ENCODE results near the gene EPG5. TPM values are rescaled to one million over a fixed set of nuclear protein-coding genes. Genes with fewer than 3 reads are reported as not detected.
"Not testable (repeated sequence)": the region's sequence is repeated elsewhere in the genome, so short reads cannot be mapped to it uniquely, and the experiment has no call there.

EPG5 gene
- total RNA-seq, 1 donor from 2014 or later: 10.5 TPM

DNA sequence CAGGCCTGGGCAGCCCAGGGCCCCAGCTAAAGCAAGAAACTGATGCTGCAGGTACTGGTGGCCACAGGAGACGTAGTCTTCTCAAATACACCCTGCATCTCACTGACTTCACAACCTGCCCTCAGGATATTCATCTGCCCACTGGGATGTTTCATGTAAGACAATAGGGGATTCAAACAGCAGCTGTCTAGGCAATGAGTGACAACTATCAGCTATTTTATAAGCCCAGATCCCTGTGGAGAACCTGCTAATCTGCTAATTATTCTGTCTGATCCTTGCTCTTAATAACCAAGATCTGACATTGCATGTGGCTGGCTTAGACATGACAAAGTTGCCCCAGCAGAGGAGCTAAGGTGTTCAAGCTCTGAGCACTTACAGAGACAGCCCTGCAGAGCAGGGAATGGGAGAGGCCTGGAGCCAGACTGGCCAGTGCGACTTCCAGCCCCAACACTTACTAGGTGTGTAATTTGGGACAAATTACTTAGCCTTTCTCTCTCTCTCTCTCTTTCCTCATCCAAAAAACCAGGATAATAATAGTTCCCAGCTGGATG, 113.0 kb downstream of the EPG5 start:
- Histone ChIP-seq H3K4me3 (ENCODE audit: low read depth, low read length) (no peak overlapping the region), H3K36me3 (ENCODE audit: control insufficient read depth, insufficient read depth, low read length) (peaks cover 11% of the 10 kb centered on the region), H3K27me3 (ENCODE audit: control insufficient read depth, insufficient read depth, low read length) (no peaks in the 10 kb centered on the region)
- TF ChIP-seq, protein P1, sequence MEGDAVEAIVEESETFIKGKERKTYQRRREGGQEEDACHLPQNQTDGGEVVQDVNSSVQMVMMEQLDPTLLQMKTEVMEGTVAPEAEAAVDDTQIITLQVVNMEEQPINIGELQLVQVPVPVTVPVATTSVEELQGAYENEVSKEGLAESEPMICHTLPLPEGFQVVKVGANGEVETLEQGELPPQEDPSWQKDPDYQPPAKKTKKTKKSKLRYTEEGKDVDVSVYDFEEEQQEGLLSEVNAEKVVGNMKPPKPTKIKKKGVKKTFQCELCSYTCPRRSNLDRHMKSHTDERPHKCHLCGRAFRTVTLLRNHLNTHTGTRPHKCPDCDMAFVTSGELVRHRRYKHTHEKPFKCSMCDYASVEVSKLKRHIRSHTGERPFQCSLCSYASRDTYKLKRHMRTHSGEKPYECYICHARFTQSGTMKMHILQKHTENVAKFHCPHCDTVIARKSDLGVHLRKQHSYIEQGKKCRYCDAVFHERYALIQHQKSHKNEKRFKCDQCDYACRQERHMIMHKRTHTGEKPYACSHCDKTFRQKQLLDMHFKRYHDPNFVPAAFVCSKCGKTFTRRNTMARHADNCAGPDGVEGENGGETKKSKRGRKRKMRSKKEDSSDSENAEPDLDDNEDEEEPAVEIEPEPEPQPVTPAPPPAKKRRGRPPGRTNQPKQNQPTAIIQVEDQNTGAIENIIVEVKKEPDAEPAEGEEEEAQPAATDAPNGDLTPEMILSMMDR (IDR thresholded peaks at IDR 0.05; ENCODE audit: insufficient read depth, low read length, severe bottlenecking): no peak
- FAIRE-seq: no peak
- no peak for DNase-seq (ENCODE audit: low read depth)

DNA sequence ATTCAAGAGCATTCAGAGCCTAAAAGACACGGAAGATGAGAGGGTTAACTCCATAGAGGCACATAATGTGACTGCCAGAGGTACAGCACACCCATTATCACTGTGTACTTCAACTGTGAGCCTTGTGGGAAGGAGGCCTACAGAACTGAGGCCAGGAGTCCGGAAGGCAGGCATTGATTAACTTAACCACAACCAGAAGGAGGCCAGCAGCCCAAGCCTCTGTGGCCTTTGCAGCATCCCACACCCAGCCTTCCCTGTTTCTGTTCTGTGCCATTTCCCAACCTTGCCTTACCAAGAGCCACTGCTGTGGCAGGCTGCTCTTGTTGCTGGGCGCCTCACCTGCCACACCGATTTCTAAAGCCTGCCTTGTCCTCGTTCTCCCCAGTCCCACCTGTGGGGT, 114.5 kb downstream of the EPG5 start:
- Histone ChIP-seq H3K27me3 (ENCODE audit: control insufficient read depth, insufficient read depth, low read length) (no peaks in the 10 kb centered on the region), H3K36me3 (ENCODE audit: control insufficient read depth, insufficient read depth, low read length) (peaks cover 8% of the 10 kb centered on the region), H3K4me3 (ENCODE audit: low read depth, low read length) (no peak overlapping the region)
- no peak for DNase-seq (ENCODE audit: low read depth)
- no peak for FAIRE-seq
- TF ChIP-seq, protein P1 (IDR thresholded peaks at IDR 0.05; ENCODE audit: insufficient read depth, low read length, severe bottlenecking): no peak

DNA sequence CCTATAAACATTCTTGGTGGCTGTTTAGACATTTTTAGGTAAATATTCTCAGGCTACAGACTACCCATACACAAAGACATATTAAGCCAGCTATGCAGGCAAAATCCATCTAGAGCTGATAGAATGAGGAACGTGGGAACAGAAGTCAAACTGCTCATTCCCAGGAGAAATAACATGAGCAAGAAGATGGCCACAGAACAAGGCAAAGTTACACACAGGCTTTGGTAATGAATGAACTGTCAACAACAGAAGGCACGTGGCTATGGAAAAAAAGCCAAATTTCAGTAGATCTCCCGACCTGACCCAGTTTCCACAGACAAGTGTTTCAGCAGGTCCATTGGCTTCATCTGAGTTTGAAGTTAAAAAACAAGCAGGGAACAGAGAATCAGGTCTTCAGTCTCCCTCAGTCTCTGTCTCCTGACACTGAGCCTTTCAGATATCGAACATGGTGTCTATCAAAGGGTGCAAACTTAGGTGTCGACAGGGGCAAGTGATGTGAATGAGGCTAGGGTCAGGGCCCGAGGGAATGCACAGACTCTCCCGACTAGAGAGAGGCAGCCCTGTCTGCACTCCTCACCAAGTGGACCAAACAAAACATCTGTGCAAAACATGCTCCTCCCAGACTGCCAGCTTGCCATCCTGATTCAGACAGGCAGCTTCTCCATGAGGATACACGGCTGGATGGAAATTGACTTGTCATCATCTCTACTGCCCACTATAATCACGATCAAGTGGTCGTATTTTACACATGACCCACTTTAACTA, 115.8 kb downstream of the EPG5 start:
- DNase-seq (ENCODE audit: low read depth) (no peak), FAIRE-seq (peak; percentile 68)
- Histone ChIP-seq H3K36me3 (ENCODE audit: control insufficient read depth, insufficient read depth, low read length) (peaks cover 6% of the 10 kb centered on the region), H3K27me3 (ENCODE audit: control insufficient read depth, insufficient read depth, low read length) (no peaks in the 10 kb centered on the region), H3K4me3 (ENCODE audit: low read depth, low read length) (no peak overlapping the region)
- TF ChIP-seq, protein P1 (IDR thresholded peaks at IDR 0.05; ENCODE audit: insufficient read depth, low read length, severe bottlenecking): no peak

GRCh38 chr18:45850021-45850420, 117.1 kb downstream of the EPG5 start:
- Histone ChIP-seq H3K4me3 (ENCODE audit: low read depth, low read length) (no peak overlapping the region), H3K36me3 (ENCODE audit: control insufficient read depth, insufficient read depth, low read length) (peaks cover 6% of the 10 kb centered on the region), H3K27me3 (ENCODE audit: control insufficient read depth, insufficient read depth, low read length) (no peaks in the 10 kb centered on the region)
- TF ChIP-seq, protein P1 (IDR thresholded peaks at IDR 0.05; ENCODE audit: insufficient read depth, low read length, severe bottlenecking): peak; percentile 31
- FAIRE-seq: no peak
- DNase-seq (ENCODE audit: low read depth): no peak

DNA sequence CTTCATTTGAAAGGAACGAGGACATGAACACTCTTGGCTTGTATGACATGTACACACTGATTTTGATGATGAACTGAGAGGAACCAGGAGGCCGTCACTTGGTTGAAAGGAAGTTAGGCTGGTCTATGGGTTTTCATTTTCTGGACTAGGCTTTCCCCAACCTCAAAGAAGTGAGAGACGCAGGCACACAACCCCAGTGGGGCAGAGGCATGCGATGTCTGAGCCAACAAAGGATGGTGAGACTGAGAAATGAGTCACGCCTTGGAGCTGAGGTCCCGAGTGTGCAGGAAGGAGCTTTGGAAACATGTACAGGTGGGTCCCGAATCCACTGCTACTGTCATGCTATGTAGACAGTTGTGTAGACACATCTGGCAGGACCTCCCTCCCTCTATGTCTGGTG, 117.6 kb downstream of the EPG5 start:
- TF ChIP-seq, protein P1 (IDR thresholded peaks at IDR 0.05; ENCODE audit: insufficient read depth, low read length, severe bottlenecking): no peak
- no peak for DNase-seq (ENCODE audit: low read depth)
- Histone ChIP-seq H3K27me3 (ENCODE audit: control insufficient read depth, insufficient read depth, low read length) (no peaks in the 10 kb centered on the region), H3K36me3 (ENCODE audit: control insufficient read depth, insufficient read depth, low read length) (peaks cover 6% of the 10 kb centered on the region), H3K4me3 (ENCODE audit: low read depth, low read length) (no peak overlapping the region)
- no peak for FAIRE-seq

GRCh38 chr18:45848643-45849042, 118.5 kb downstream of the EPG5 start:
- FAIRE-seq; H3K4me3 ChIP-seq (ENCODE audit: low read depth, low read length); DNase-seq (ENCODE audit: low read depth); H3K36me3 ChIP-seq (ENCODE audit: control insufficient read depth, insufficient read depth, low read length); H3K27me3 ChIP-seq (ENCODE audit: control insufficient read depth, insufficient read depth, low read length): not testable (repeated sequence)
